GM21367 (cell line): ENCODE measurements around the gene ZNF644.

Source experiments
- ATAC-seq: cut with Tn5 transposase; IDR thresholded peaks from one replicate; pipeline ENCODE4 v1.9.1; 2021; ENCODE audit not compliant: unreplicated experiment

The ZNF644 gene

GRCh38 chr1:90989302-90989701, 32.5 kb downstream of the ZNF644 start:
- ATAC-seq: no peak

- ATAC-seq: no peak
Measured at GRCh38 chr1:90987841-90988240, 34.0 kb downstream of the ZNF644 start.

DNA sequence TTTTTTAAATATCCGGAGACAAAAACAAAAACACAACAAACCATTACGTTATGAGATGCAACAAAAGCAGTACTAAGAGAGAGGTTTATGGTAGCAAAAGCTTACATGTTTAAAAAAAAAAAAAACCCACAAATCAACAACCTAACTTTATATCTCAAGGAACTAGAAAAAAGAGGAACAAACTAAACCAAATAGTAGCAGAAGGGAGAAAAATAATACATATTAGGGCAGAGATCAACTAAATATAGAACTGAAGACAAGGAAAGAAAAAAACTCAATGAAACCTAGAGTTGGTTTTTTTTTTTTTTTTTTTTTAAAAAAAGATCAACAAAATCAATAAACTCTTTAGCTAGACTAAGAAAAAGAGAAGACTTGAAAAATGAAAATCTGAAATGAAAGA, 34.9 kb downstream of the ZNF644 start:
- ATAC-seq: no peak

DNA sequence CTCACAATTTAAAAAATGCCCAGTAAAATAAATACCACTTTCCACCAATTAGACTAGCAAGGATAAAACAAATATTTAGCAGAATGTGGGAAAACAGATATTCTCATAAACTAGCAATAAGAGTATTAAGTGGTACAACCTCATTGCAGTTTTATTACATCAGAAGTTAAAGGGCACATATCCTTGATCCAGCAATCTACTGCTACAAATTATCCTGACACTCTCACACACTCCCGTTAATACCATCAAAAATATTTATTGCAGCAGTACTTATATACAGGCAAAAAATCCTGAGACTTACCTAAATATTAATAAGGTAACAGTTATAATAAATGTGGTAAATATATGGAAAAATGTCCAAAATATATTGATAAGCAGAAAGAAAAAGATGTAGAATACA, 44.3 kb downstream of the ZNF644 start:
- ATAC-seq: no peak

DNA sequence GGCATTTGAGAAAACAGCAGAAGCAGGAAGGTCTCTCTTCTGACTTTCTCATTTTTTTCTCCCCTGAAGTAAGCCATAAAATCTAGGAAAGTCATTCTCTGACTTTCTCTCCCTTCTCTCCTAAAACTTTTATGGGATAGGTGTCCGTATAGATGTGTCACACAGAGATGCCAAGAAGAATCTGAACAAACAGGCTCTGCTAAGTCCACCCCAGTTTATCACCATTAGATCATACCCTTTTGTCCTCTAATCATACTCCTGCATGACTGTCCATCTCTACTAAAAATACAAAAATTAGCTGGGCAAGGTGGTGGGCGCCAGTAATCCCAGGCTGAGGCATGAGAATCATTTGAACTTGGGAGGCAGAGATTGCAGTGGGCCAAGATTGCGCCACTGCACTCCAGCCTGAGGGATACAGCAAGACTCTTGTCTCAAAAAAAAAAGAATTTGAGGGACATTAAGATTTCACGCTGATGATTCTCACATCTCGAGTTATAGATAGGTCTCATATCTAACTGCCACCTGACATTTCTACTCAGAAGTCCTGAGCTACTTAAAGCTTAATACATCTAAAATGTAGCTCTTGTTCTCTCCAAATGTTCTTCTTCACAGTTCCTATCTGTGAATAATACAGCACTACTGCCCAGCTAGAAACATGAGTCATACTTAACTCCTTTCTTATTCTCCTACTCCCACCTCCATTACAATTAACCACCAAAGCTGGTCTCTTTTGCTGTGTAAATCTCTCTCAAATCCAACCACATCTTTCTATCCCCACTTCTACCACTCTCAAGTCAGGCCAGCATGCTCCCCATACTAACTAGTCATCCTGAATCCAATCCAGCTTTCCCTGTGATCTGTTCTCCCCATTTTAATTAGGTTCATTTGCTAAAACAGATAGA, 47.7 kb downstream of the ZNF644 start:
- no peak for ATAC-seq

DNA sequence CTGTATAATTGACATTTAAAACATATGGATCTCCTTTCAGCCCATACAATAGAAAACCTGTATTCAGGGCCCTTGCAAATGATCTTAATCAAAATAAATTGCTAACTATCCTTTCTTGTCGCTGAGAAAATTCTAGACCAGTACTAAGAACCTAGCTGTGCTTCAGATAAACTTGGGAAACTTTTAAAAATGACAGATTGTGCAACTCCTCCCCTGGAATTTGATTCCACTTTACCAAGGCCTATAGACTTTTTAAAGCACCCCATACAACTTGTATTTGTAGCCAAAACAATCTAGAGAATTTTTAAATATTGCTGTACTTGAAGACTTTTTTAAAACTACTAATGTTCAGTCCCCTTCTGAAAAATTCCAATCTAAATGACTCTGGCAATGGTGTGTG, 51.6 kb downstream of the ZNF644 start:
- no peak for ATAC-seq

DNA sequence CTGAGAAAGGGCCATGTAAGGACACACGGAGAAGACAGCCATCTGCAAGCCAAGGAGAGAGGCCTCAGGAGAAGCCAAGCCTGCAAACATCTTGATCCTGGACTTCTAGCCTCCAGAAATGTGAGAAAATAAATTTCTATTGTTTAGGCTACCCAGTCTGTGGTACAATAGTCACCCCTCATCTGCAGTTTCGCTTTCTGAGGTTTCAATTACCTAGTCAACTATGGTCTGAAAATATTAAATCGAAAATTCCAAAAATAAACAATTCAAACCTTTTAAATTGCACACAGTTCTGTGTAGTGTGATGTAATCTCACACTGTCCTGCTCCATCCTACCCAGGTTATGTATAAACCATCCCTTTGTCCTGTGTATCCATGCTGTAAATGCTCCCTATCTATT, 52.6 kb downstream of the ZNF644 start:
- ATAC-seq: no peak

DNA sequence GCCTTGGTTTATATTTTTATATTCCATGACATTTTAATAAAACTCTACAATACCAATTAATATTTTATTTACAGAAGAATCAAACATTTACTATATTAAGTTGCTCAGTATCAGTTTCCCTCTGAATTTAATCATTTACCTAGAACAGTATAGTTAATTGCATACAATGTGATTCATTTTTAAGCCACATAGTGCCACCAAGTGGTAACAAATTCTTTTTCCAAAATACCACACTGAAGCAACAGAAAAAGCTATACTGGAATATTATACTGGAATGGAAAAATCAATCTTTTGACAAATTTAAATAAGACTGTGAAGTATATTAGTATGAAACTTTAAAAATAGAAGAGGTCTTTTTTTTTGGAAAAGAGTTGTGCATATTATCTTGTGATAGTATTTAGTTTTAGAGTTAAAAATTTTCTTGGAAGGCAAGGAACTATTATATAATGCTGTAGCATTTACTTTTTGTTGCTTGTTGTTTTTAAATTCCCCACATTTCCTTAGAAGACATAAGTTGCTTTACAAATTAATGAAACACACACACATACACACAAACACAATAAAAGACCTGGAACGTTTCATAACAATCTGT, 57.3 kb downstream of the ZNF644 start:
- ATAC-seq: no peak

DNA sequence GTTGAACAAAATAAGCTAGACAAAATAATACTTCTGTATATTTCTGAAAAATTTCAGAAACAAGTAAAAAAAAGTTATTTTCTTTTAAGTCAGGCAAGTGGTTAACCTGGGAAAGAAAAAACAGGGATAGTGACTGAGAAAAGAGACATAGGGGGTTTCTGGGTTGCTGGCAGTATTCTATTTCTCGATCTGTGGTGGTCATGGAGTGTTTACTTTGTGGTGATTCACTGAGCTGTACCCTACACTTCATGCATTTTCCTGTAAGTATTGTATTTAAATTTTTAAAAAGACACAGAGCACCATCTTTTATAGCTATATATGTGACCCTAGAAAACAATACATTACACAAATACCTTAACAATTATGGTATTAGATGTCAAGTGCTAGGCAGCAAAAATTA, 58.2 kb downstream of the ZNF644 start:
- ATAC-seq: no peak

DNA sequence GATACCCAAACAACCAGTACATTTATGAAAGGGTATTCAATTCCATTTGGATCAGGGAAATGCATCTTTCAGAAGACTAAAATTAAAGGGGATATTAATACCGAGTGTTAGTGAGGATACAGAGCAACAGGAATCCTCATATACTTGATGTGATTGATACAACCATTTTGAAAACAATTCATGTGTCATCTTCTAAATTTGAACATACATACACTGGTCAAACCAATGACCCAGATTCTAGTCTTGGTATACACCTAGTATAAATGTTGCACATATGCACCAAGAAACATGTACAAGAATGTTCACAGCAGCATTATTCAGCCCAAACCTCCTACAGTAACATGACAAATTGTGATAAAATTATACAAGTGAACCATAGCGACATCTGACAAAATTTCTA, 58.6 kb downstream of the ZNF644 start:
- no peak for ATAC-seq

DNA sequence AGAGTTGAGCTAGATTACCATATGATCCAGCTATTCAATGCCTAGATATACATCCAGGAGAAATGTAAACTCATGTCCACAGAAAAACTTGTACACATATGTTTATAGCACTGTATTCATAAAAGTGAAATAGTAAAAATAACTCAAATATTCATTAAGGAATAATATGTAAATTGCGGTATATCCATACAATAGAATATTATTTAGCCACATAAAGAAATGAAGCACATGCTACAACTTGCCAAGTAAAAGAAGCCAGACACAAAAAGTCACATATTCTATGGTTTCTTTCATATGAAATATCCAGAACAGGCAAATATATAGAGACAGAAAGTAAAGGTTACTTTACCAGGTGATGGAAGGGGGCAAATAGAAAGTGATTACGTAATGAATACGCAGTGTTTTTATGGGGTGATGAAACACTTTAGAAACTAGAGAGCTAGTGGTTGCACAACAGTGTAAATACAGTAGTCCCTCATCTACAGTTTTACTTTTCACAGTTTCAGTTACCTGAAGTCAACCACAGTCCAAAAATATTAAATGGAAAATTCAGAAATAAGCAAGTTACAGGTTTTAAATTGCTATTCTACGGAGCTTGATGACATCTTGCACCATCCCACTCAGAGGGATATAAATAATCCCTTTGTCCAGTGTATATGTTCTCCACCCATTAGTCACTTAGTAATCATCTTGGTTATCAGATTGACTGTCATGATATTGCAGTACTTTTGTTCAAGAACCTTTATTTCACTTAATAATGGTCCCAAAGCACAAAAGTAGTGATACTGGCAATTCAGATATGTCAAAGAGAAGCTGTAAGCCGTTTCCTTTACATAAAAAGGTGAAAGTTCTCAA, 62.3 kb downstream of the ZNF644 start:
- no peak for ATAC-seq

DNA sequence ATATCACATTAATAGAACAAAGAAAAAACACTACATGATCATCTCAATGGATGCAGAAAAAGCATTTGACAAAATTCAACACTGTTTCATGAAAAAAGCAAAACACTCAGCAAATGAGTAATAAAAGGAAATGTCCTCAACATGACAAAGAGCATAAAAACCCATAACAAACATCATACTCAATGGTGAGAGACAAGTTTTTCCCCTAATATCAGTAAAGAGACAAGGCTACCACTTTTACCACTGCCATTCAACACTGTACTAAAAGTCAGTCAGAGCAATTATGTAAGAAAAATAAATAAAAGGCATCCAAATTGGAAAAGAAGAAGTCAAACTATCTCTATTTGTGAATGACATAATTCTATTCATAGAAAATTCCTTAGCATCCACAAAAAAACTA, 64.3 kb downstream of the ZNF644 start:
- no peak for ATAC-seq

DNA sequence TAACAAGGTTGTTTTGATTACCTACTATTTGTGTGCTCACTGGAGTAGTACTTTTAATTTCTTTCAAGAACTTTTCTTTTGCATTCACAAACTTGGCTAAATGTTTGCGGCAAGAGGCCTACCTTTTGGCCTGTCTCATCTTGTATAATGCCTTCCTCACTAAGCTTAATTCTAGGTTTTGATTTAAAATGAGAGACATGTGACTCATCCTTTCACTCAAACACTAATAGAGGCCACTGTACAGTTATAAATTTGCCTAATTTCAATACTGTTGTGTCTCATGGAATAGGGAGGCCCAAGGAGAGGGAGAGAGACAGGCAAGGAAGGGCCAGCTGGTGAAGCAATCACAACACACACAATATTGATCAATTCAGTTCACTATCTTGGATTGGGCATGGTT, 66.1 kb downstream of the ZNF644 start:
- no peak for ATAC-seq

DNA sequence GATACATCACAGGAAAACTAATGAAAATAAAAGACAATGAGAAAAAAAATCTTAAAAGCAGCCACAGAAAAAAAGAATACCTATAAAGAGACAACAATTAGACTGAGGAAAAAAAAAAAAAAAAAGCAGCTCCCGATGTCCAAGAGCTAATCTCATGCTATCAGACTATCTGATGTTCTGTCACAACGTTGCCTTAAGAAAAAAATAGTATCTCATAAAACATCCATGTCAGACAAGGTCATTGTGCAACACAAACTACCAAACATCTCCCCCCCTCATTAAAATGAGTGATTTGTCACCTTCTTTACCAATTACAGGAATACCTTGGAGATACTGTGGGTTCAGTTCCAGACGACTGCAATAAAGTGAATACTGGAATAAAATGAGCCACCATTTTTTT, 68.9 kb downstream of the ZNF644 start:
- no peak for ATAC-seq

DNA sequence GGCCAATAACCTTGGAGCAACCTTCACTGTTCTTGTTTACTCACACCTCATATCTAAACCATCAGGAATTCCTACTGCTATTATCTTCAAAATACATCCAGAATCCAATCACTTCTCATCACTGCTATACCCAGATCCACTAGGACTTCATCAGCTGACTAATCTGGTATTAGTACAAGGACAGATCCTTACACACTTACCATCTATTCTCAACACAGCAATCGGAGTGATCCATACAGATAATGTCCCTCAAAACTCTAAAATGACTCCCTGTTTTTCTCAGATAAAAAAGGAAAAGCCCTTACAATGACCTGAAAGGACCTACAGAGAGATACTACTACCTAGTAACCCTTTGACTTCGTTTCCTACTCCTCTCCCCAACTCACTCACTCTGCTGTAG, 70.8 kb downstream of the ZNF644 start:
- no peak for ATAC-seq

GRCh38 chr1:90948301-90948700, 73.5 kb downstream of the ZNF644 start:
- no peak for ATAC-seq

DNA sequence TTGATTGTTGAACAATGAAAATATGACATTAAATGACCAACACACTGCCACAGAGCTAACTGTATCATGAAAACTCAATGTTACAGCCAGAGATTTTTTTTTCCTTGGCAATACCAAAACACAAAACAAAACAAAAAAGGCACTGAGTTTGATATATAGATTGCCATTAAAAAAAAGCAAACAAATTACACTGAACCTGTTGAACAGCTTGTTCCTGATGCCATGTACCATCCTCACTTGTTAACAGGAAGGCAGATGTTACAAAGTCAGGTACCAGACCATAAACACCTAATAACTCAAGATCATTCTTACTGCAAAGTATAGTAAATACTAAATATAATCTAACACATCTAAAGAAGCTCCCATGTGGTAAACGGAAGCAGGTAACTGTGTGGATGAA, 75.2 kb downstream of the ZNF644 start:
- ATAC-seq: no peak

DNA sequence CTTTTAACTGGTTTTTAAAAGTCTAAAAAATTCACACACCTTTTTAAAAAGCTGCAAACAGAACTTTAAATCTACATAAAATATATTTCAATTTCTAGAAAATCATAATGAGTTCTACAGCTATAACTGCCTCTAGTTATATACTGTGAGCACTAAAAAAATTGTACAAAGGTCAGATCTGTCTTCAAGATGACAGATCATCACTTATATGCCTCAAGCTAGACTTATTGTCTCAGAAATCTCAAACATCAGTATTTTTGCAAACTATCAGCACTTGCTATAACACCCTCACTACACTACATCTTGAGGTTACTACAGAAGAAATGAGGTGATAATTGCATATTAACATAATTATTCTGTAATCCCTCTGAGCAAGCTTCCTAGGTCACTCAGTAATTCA, 76.5 kb downstream of the ZNF644 start:
- no peak for ATAC-seq

GRCh38 chr1:90943966-90944365, 77.9 kb downstream of the ZNF644 start:
- ATAC-seq: no peak

- no peak for ATAC-seq
Measured at GRCh38 chr1:90940746-90941145, 81.1 kb downstream of the ZNF644 start.

- no peak for ATAC-seq
Measured at GRCh38 chr1:90936731-90937130, 85.1 kb downstream of the ZNF644 start.

DNA sequence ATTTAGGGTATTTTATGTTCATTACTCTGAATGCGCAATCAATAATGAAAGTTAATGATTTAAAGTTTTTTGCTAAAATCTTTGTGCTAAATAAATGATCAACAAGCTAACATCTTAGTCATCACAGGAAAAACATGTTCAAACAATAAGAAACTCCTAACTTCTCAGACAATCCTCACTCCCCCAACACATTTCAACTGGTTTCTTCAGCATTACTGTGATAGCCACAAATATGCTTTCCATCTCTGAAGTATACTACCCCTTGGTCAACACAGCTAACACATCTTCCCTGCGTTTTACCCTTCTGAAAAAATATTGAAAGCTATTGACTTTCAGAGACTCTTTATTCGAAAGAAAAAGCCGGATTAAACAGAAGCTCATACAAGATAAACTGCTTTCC, 85.8 kb downstream of the ZNF644 start:
- no peak for ATAC-seq
